ENCODE measurements around the gene MET. TPM values are rescaled to one million over a fixed set of nuclear protein-coding genes. Genes with fewer than 3 reads are reported as not detected.

Gene MET
- total RNA-seq, 6 donors from 2014 or later = 32.4 to 114 (median 82.2) TPM

GRCh38 chr7:116806046-116806944, 134.3 kb downstream of the MET start:
- Histone ChIP-seq H3K36me3 (no peaks in the 10 kb centered on the region), H3K9me3 (no peaks in the 10 kb centered on the region), H3K27me3 (no peaks in the 10 kb centered on the region), H3K4me1 (peaks cover 0 to 22% (median 7%) of the 10 kb centered on the region in 4 donors), H3K27ac (no peak overlapping the region), H3K4me3 (no peak overlapping the region)
- ATAC-seq (ENCODE audit: low FRiP score in 2 of 2) = no peak
- TF ChIP-seq EP300 (IDR thresholded peaks at IDR 0.05) (no peak), POLR2AphosphoS5 (IDR thresholded peaks at IDR 0.05) (no peak), POLR2A (IDR thresholded peaks at IDR 0.05) (no peak)
- TF ChIP-seq, protein P1, sequence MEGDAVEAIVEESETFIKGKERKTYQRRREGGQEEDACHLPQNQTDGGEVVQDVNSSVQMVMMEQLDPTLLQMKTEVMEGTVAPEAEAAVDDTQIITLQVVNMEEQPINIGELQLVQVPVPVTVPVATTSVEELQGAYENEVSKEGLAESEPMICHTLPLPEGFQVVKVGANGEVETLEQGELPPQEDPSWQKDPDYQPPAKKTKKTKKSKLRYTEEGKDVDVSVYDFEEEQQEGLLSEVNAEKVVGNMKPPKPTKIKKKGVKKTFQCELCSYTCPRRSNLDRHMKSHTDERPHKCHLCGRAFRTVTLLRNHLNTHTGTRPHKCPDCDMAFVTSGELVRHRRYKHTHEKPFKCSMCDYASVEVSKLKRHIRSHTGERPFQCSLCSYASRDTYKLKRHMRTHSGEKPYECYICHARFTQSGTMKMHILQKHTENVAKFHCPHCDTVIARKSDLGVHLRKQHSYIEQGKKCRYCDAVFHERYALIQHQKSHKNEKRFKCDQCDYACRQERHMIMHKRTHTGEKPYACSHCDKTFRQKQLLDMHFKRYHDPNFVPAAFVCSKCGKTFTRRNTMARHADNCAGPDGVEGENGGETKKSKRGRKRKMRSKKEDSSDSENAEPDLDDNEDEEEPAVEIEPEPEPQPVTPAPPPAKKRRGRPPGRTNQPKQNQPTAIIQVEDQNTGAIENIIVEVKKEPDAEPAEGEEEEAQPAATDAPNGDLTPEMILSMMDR (IDR thresholded peaks at IDR 0.05) = no peak
- no peak for DNase-seq
- 74 to 81% methylated on average over 7 of the region's 7 CpGs for WGBS, 2 donors

DNA sequence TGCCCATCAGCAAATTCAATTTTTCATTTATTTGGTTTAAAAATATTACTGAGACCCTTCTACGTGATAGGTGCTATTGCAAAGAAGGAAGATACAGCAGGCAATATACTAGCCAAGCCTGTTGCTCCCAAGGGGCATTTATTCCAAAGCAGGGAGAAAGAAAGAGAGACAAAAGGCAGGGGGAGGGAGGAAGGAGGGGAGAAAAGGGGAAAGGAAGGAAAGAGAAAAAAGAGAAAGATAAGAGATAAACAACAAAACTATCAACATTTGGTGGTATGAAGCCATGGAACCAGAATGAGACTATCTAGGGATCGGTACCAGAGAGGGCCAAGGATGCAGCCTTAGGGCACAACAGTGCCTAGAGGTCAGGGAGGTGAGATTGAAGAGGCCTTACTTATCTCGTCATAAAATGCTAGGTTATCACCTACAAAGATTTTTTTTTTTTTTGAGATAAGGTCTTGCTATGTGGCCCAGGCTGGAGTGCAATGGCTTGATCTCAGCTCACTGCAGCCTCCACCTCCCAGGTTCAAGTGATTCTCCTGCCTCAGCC, 135.1 kb downstream of the MET start:
- no peaks in the 10 kb centered on the region for H3K27me3 ChIP-seq
- peaks cover 0 to 22% (median 7%) of the 10 kb centered on the region in 4 donors for H3K4me1 ChIP-seq
- ATAC-seq (ENCODE audit: low FRiP score in 2 of 2) (no peak), DNase-seq (no peak)
- no peak for TF ChIP-seq EP300 (IDR thresholded peaks at IDR 0.05)
- TF ChIP-seq POLR2A (IDR thresholded peaks at IDR 0.05) = no peak
- TF ChIP-seq POLR2AphosphoS5 (IDR thresholded peaks at IDR 0.05) = no peak
- TF ChIP-seq, protein P1 (IDR thresholded peaks at IDR 0.05) = no peak
- 88 to 92% methylated on average over 3 of the region's 3 CpGs for WGBS, 2 donors
- no peak overlapping the region for H3K27ac ChIP-seq
- H3K4me3 ChIP-seq = no peak overlapping the region
- H3K36me3 ChIP-seq = no peaks in the 10 kb centered on the region
- no peaks in the 10 kb centered on the region for H3K9me3 ChIP-seq

DNA sequence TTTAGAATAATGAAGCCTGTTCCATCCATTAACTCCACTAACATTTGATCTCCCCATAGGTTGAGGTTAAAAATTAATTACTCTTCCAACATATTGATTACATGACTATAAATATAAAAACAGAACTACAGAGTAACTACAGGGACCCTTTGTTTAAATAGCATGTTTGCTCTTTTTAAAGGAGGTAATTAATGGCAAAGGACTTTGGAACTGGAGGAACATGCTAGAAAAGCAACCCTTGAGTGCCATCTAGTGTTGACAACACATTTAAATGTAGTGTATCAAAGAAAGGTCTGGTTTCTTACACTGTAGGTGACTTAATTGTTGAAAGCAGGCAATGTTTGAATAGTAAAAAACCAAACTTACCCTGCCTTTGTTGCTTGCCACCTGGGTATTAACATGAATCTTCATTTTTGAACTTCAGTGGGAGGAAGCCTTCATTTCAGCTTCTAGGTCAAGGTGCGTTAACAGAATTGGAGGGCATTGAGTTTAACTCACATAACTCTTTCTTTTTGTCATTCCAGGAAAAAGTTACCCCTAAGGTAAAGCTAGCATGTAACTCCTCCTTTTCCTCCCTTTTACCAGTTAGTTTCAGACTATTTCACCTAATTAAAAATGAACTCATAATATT, 137.8 kb downstream of the MET start:
- 86 to 87% methylated on average over 1 of the region's 1 CpG for WGBS, 2 donors
- Histone ChIP-seq H3K4me3 (no peak overlapping the region), H3K27ac (peak overlapping the region in 1 of 4 donors; percentile 3), H3K9me3 (no peaks in the 10 kb centered on the region), H3K27me3 (no peaks in the 10 kb centered on the region), H3K36me3 (no peaks in the 10 kb centered on the region), H3K4me1 (peaks cover 0 to 12% (median 4%) of the 10 kb centered on the region in 4 donors)
- DNase-seq = no peak
- ATAC-seq (ENCODE audit: low FRiP score in 2 of 2) = peak; percentile 65 to 86
- TF ChIP-seq, protein P1 (IDR thresholded peaks at IDR 0.05) = peak; percentile 31 to 73 (median 60)
- TF ChIP-seq POLR2AphosphoS5 (IDR thresholded peaks at IDR 0.05) = no peak

DNA sequence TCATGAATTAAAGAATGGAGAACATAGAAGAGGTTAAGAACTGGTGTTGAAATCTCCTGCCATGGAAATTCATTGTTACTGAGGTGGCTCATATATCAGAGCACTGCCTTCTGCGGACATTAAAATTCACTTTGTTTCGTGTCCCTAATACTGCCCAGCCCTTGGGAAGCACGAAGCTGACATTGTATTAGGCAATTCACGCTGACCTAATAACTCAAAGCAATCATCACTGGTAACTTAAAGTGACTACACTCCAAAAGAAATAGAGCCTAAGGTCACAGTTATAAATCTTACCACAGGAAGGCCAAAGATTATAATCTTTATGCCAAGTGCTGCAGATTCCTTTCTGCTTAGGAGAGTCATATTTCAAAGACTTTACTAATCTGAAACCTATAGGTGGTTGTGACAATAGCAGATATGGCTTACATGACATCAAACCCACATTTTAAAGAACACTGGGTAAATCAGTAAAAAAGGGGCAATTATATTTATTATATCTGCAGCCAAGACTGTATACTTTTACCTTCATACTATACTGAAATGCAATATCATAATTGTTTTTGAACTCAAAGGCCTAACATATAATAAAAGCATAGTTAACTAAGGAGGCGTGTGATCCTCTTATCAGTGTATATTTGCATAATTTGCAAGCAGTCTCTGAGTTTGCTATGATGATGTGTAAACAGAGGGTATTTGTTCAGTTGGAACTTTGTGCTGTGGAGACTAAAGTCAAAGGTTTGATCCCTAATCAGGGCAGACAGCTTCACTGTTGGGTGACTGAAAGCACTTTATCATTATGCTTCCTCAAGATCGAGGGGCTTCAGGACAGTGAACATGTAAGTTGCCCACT, 138.5 kb downstream of the MET start:
- Histone ChIP-seq H3K4me3 (no peak overlapping the region), H3K27me3 (no peaks in the 10 kb centered on the region), H3K4me1 (peaks cover 0 to 5% (median 0%) of the 10 kb centered on the region in 4 donors), H3K36me3 (no peaks in the 10 kb centered on the region), H3K9me3 (no peaks in the 10 kb centered on the region), H3K27ac (peak overlapping the region in 1 of 4 donors; percentile 3)
- ATAC-seq (ENCODE audit: low FRiP score in 2 of 2) = peak in 1 of 2 donors; percentile 50
- no peak for DNase-seq
- 45 to 49% methylated on average over 6 of the region's 6 CpGs for WGBS, 2 donors
- TF ChIP-seq, protein P1 (IDR thresholded peaks at IDR 0.05) = no peak
- no peak for TF ChIP-seq POLR2AphosphoS5 (IDR thresholded peaks at IDR 0.05)
- TF ChIP-seq POLR2A (IDR thresholded peaks at IDR 0.05) = no peak
- TF ChIP-seq EP300 (IDR thresholded peaks at IDR 0.05) = no peak
